Measurements from ENCODE around the gene TAX1BP1. TPM values are rescaled to one million over a fixed set of nuclear protein-coding genes. Genes with fewer than 3 reads are reported as not detected.

Gene TAX1BP1
- total RNA-seq (2014; rRNA removed; shearing (Covaris generic)), result 33.0 and 33.8 TPM in 2 replicates

- DNase-seq (ENCODE audit: low spot score), result peak; percentile 98
These were observed at the start of gene TAX1BP1 for GRCh38 chr7:27739909-27740448. Gene TAX1BP1 (plus strand): TSS chr7:27740162. CDS start chr7:27748525, 8,363 bp downstream.

GRCh38 chr7:27690649-27691048, 49.3 kb upstream of the TAX1BP1 start:
- DNase-seq (ENCODE audit: low spot score), result no peak

- DNase-seq (ENCODE audit: low spot score), result no peak
These were observed 46.2 kb upstream of the TAX1BP1 start for GRCh38 chr7:27693794-27694193.

- DNase-seq (ENCODE audit: low spot score), result no peak
These were observed 44.9 kb upstream of the TAX1BP1 start for GRCh38 chr7:27695096-27695495.

- peak; percentile 50 for DNase-seq (ENCODE audit: low spot score)
These were observed 42.0 kb upstream of the TAX1BP1 start for GRCh38 chr7:27697861-27698430.

- DNase-seq (ENCODE audit: low spot score), result no peak
These were observed 40.2 kb upstream of the TAX1BP1 start for GRCh38 chr7:27699751-27700150.

GRCh38 chr7:27700501-27700900, 39.5 kb upstream of the TAX1BP1 start:
- no peak for DNase-seq (ENCODE audit: low spot score)

GRCh38 chr7:27703181-27703580, 36.8 kb upstream of the TAX1BP1 start:
- no peak for DNase-seq (ENCODE audit: low spot score)

- DNase-seq (ENCODE audit: low spot score), result no peak
These were observed 35.4 kb upstream of the TAX1BP1 start for GRCh38 chr7:27704422-27705199.

GRCh38 chr7:27705200-27705594, 34.8 kb upstream of the TAX1BP1 start:
- DNase-seq (ENCODE audit: low spot score), result no peak

GRCh38 chr7:27708485-27708884, 31.5 kb upstream of the TAX1BP1 start:
- no peak for DNase-seq (ENCODE audit: low spot score)

- no peak for DNase-seq (ENCODE audit: low spot score)
These were observed 30.6 kb upstream of the TAX1BP1 start for GRCh38 chr7:27709137-27710075.

GRCh38 chr7:27712217-27712616, 27.7 kb upstream of the TAX1BP1 start:
- no peak for DNase-seq (ENCODE audit: low spot score)

GRCh38 chr7:27714831-27715444, 25.0 kb upstream of the TAX1BP1 start:
- DNase-seq (ENCODE audit: low spot score), result peak; percentile 21

GRCh38 chr7:27723085-27723484, 16.9 kb upstream of the TAX1BP1 start:
- peak; percentile 45 for DNase-seq (ENCODE audit: low spot score)

GRCh38 chr7:27727058-27727457, 12.9 kb upstream of the TAX1BP1 start:
- DNase-seq (ENCODE audit: low spot score), result no peak

GRCh38 chr7:27730112-27730511, 9.8 kb upstream of the TAX1BP1 start:
- no peak for DNase-seq (ENCODE audit: low spot score)

GRCh38 chr7:27734583-27734982, 5.4 kb upstream of the TAX1BP1 start:
- no peak for DNase-seq (ENCODE audit: low spot score)

GRCh38 chr7:27735165-27735564, 4.8 kb upstream of the TAX1BP1 start:
- DNase-seq (ENCODE audit: low spot score), result peak; percentile 61

GRCh38 chr7:27735831-27736230, 4.1 kb upstream of the TAX1BP1 start:
- no peak for DNase-seq (ENCODE audit: low spot score)

- no peak for DNase-seq (ENCODE audit: low spot score)
These were observed 2.8 kb upstream of the TAX1BP1 start for GRCh38 chr7:27737178-27737577.
